HCT116 (cell line): ENCODE data around the gene TNFSF11. TPM values are rescaled to one million over a fixed set of nuclear protein-coding genes. Genes with fewer than 3 reads are reported as not detected.

ENCODE experiments used
- ATAC-seq: fragments of 200-7000 bp; cut with Tn5 transposase; 2 replicates; pipeline ENCODE4 v1.9.1; 2020; ENCODE audit warnings: mild to moderate bottlenecking, moderate library complexity
- BruUV-seq: library from RNA; stranded (reverse); fragments of 400-500 nt; replicated peaks from 2 replicates; lab custom pipeline; 2021; lab: Mats Ljungman, UMichigan
- CTCF ChIA-PET: fragments of 300-600 bp; sonication (Branson Sonifier 250); formaldehyde crosslinking; loops from one replicate; lab custom pipeline; 2021; ENCODE audit warnings: antibody characterized with exemption; lab: Charles Lee
- POLR2A ChIA-PET: fragments of 300-600, 350-600 bp; sonication (Branson Sonifier 250); formaldehyde crosslinking; loops from one replicate; lab custom pipeline; 2021; ENCODE audit warnings: antibody characterized with exemption; lab: Charles Lee
- RAD21 ChIA-PET, 2 experiments: fragments of 300-600 bp; sonication (Branson Sonifier 250); formaldehyde crosslinking; loops; one replicate each; lab custom pipeline; 2023; ENCODE audit warnings: low total read pairs in 2 of 2; ENCODE audit not compliant: uncharacterized antibody in 2 of 2, unreplicated experiment in 2 of 2, low non-redundant PET in 1 of 2; lab: Charles Lee
- DNase-seq: peaks from one replicate; pipeline ENCODE4 v3.0.0-alpha.2; 2010; ENCODE audit warnings: low read depth, low spot score
- H2AFZ ChIP-seq: fragments of 200-600 bp; shearing (Covaris generic), sonication (generic); 2 replicates; pipeline ENCODE4 v1.6.1; 2017; ENCODE audit warnings: low read depth, mixed run types, mixed read lengths, antibody characterized with exemption, low read length; ENCODE audit not compliant: poor library complexity, severe bottlenecking
- H3K27ac ChIP-seq: 2 replicates; pipeline ENCODE4 v1.5.1; 2012; ENCODE audit warnings: low read depth, low read length
- H3K27me3 ChIP-seq: fragments of 200-600 bp; sonication (generic); 2 replicates; pipeline ENCODE4 v1.6.1; 2016; ENCODE audit warnings: mixed run types, low read length, mixed read lengths; ENCODE audit not compliant: insufficient read depth
- H3K36me3 ChIP-seq, 2 experiments: fragments of 200-500 bp in 1 of 2; fragments of 200-600 bp in 1 of 2; sonication (Bioruptor generic) in 1 of 2; sonication (generic) in 1 of 2; 2 replicates each; pipeline versions ENCODE4 v1.5.1 to v1.6.1; 2014 to 2016; ENCODE audit warnings: low read length in 2 of 2, inconsistent platforms in 1 of 2, mixed read lengths in 1 of 2, mixed run types in 1 of 2; ENCODE audit not compliant: insufficient read depth in 2 of 2, control insufficient read depth in 1 of 2
- H3K4me1 ChIP-seq, 2 experiments: fragments of 200-600 bp in 1 of 2; sonication (generic) in 1 of 2; 2 replicates each; pipeline versions ENCODE4 v1.5.1 to v1.6.1; 2012 to 2017; ENCODE audit warnings: low read length in 2 of 2, inconsistent platforms in 1 of 2, mild to moderate bottlenecking in 1 of 2, mixed read lengths in 1 of 2, mixed run types in 1 of 2, moderate library complexity in 1 of 2; ENCODE audit not compliant: insufficient read depth in 2 of 2, control insufficient read depth in 1 of 2
- H3K4me2 ChIP-seq: fragments of 200-600 bp; sonication (generic); 2 replicates; pipeline ENCODE4 v1.6.1; 2017; ENCODE audit warnings: mixed run types, low read length, mixed read lengths
- H3K4me3 ChIP-seq, 2 experiments: fragments of 200-600 bp in 1 of 2; sonication (generic) in 1 of 2; replicated peaks in 1 of 2; 2 replicates each; pipeline ENCODE4 v1.5.1; 2011 to 2016; ENCODE audit warnings: low read length in 2 of 2, control low read depth in 1 of 2, low read depth in 1 of 2, mild to moderate bottlenecking in 1 of 2, mixed read lengths in 1 of 2, mixed run types in 1 of 2
- H3K79me2 ChIP-seq: fragments of 200-600 bp; sonication (generic); 2 replicates; pipeline ENCODE4 v1.6.1; 2017; ENCODE audit warnings: mild to moderate bottlenecking, mixed run types, low read length, moderate library complexity, mixed read lengths; ENCODE audit not compliant: insufficient read depth
- H3K9ac ChIP-seq: fragments of 200-600 bp; sonication (generic); 2 replicates; pipeline ENCODE4 v1.6.1; 2016; ENCODE audit warnings: low read length, mixed read lengths
- H3K9me2 ChIP-seq: fragments of 200-600 bp; sonication (generic), shearing (Covaris generic); 2 replicates; pipeline ENCODE4 v1.6.1; 2017; ENCODE audit warnings: mixed run types, mild to moderate bottlenecking, moderate library complexity; ENCODE audit not compliant: insufficient read depth
- H3K9me3 ChIP-seq, 2 experiments: fragments of 200-500 bp in 1 of 2; fragments of 200-600 bp in 1 of 2; sonication (Bioruptor generic) in 1 of 2; sonication (generic) in 1 of 2; 2 replicates each; pipeline ENCODE4 v1.6.1; 2014 to 2017; ENCODE audit warnings: low read length in 2 of 2, mixed read lengths in 2 of 2, inconsistent platforms in 1 of 2, low read depth in 1 of 2, mild to moderate bottlenecking in 1 of 2, mixed run types in 1 of 2, moderate library complexity in 1 of 2; ENCODE audit not compliant: control insufficient read depth in 1 of 2, insufficient read depth in 1 of 2
- H4K20me1 ChIP-seq: fragments of 200-600 bp; sonication (generic), shearing (Covaris generic); 2 replicates; pipeline ENCODE4 v1.6.1; 2017; ENCODE audit warnings: mixed run types, mild to moderate bottlenecking, moderate library complexity; ENCODE audit not compliant: insufficient read depth
- CBX3 ChIP-seq: IDR thresholded peaks from 2 replicates; pipeline ENCODE4 v1.6.1; 2012; ENCODE audit warnings: low read depth
- EZH2phosphoT487 ChIP-seq: fragments of 200-600 bp; IDR thresholded peaks from 2 replicates; pipeline ENCODE4 v1.6.1; 2018; ENCODE audit warnings: antibody characterized with exemption, borderline replicate concordance
- FOSL1 ChIP-seq: IDR thresholded peaks from 2 replicates; pipeline ENCODE4 v1.6.1; 2012; ENCODE audit warnings: low read depth
- JUND ChIP-seq: IDR thresholded peaks from 2 replicates; pipeline ENCODE4 v1.6.1; 2012
- SIN3A ChIP-seq: IDR thresholded peaks from 2 replicates; pipeline ENCODE4 v1.6.1; 2012; ENCODE audit warnings: low read depth
- SP1 ChIP-seq: IDR thresholded peaks from 2 replicates; pipeline ENCODE4 v1.6.1; 2012; ENCODE audit warnings: low read depth
- TCF7L2 ChIP-seq: IDR thresholded peaks from 2 replicates; pipeline ENCODE4 v1.7.0; 2011; ENCODE audit warnings: borderline replicate concordance, inconsistent platforms; ENCODE audit not compliant: insufficient read depth, insufficient read length; ENCODE audit errors: extremely low read depth
- ZFX ChIP-seq: fragments of 450-650 bp; IDR thresholded peaks from 2 replicates; pipeline ENCODE4 v1.6.1; 2017
- ZNF274 ChIP-seq: fragments of 200-500 bp; sonication (Bioruptor generic); IDR thresholded peaks from 2 replicates; pipeline ENCODE4 v1.6.1; 2014; ENCODE audit warnings: mild to moderate bottlenecking, low read depth, low read length, inconsistent platforms
- intact Hi-C: fragments of 100-400 bp; cut with micrococcal nuclease; formaldehyde crosslinking; loops from 2 replicates; pipeline ENCODE4 v1.10.0; 2022
- total RNA-seq: library from RNA; stranded (reverse); gene quantifications from one replicate; pipeline ENCODE4 v1.2.1, GENCODE V29; 2021; ENCODE audit not compliant: unreplicated experiment
- TF ChIP-seq, protein P1 (sequence below), 3 experiments: fragments of 200-600 bp in 1 of 3; sonication (generic) in 1 of 3; IDR thresholded peaks in 2 of 3; conservative IDR thresholded peaks in 1 of 3; 2 replicates each; pipeline ENCODE4 v1.5.1; 2012 to 2017; ENCODE audit warnings: low read depth in 2 of 3, low read length in 2 of 3, antibody characterized with exemption in 1 of 3, borderline replicate concordance in 1 of 3, control low read depth in 1 of 3, mild to moderate bottlenecking in 1 of 3, mixed read lengths in 1 of 3, mixed run types in 1 of 3, moderate library complexity in 1 of 3; ENCODE audit not compliant: insufficient read depth in 1 of 3
- TF ChIP-seq, protein P2 (sequence below): IDR thresholded peaks from 2 replicates; pipeline ENCODE4 v1.6.1; 2012
- TF ChIP-seq, protein P3 (sequence below): IDR thresholded peaks from 2 replicates; pipeline ENCODE4 v1.6.1; 2012

Gene TNFSF11
- total RNA-seq, 1 experiment from 2014 or later, result not detected

DNA sequence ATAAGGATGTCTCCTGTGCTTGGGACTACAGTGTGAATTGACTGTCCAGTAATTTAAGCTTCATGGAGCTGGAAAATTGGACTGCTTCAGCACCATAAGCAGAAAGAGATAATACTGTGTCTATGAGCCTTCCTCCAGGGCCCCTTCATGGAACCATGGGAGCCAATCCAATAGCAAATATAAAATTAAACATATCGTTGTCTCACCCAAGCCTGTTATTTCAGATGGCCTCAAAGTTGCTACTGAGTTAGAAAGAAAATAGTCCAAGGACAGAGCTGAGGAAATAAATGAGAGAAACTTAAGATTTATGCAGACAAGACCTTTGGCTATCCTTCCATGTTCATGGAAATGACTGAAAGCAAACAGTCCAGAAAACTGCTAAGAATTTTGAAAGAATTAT, 57.2 kb downstream of the TNFSF11 start (continued):
- TF ChIP-seq, protein P1, sequence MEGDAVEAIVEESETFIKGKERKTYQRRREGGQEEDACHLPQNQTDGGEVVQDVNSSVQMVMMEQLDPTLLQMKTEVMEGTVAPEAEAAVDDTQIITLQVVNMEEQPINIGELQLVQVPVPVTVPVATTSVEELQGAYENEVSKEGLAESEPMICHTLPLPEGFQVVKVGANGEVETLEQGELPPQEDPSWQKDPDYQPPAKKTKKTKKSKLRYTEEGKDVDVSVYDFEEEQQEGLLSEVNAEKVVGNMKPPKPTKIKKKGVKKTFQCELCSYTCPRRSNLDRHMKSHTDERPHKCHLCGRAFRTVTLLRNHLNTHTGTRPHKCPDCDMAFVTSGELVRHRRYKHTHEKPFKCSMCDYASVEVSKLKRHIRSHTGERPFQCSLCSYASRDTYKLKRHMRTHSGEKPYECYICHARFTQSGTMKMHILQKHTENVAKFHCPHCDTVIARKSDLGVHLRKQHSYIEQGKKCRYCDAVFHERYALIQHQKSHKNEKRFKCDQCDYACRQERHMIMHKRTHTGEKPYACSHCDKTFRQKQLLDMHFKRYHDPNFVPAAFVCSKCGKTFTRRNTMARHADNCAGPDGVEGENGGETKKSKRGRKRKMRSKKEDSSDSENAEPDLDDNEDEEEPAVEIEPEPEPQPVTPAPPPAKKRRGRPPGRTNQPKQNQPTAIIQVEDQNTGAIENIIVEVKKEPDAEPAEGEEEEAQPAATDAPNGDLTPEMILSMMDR (IDR thresholded peaks at IDR 0.05 in 2 of 3, conservative IDR thresholded peaks at IDR 0.05 in 1 of 3; ENCODE audit: borderline replicate concordance in 1 of 3, insufficient read depth in 1 of 3, low read depth in 2 of 3, low read length in 2 of 3), result no peak
- TF ChIP-seq JUND, result no peak

DNA sequence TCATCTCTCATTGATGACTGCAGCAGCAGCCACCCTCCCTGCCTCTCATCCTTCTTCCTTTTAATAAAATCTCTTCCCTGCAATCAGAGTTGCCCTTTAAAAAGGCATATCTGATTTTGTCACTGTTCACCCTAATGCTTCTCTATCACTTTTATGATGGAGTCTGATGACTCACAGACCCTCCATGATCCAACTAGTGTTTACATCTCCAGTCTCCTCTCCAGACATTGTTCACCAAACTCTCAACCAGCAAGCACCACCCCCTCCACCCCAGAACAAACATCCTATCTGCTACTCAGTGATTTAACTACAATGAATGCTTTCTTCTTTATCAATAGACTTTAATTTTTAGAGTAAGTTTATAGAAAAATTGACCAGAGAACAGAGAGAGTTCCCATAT, 59.5 kb downstream of the TNFSF11 start:
- Histone ChIP-seq H3K4me1 (no peaks in the 10 kb centered on the region), H3K9me3 (no peaks in the 10 kb centered on the region), H3K36me3 (no peaks in the 10 kb centered on the region), H2AFZ (no peak overlapping the region), H3K27ac (no peak overlapping the region), H3K4me3 (no peak overlapping the region), H3K4me2 (no peak overlapping the region), H4K20me1 (no peaks in the 10 kb centered on the region), H3K9ac (no peak overlapping the region), H3K79me2 (no peaks in the 10 kb centered on the region), H3K9me2 (no peaks in the 10 kb centered on the region), H3K27me3 (peaks cover 17% of the 10 kb centered on the region; the same call in 1 of the 2 replicates)
- no peak for DNase-seq
- ChIA-PET RAD21 (no interaction called here), CTCF (no interaction called here), POLR2A (no interaction called here)
- no peak for ATAC-seq
- BruUV-seq, result no TSS peak
- TF ChIP-seq SP1, result no peak
- TF ChIP-seq, protein P2, sequence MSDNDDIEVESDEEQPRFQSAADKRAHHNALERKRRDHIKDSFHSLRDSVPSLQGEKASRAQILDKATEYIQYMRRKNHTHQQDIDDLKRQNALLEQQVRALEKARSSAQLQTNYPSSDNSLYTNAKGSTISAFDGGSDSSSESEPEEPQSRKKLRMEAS, result no peak
- TF ChIP-seq SIN3A, result no peak
- TF ChIP-seq, protein P3, sequence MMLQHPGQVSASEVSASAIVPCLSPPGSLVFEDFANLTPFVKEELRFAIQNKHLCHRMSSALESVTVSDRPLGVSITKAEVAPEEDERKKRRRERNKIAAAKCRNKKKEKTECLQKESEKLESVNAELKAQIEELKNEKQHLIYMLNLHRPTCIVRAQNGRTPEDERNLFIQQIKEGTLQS, result no peak
- no peak for TF ChIP-seq EZH2phosphoT487
- TF ChIP-seq TCF7L2, result no peak
- no peak for TF ChIP-seq FOSL1
- no peak for TF ChIP-seq CBX3
- no peak for TF ChIP-seq ZFX
- no peak for TF ChIP-seq ZNF274
- intact Hi-C loops, result no loop called here
